Smooth muscle cell of bladder (primary cell): ENCODE results near the gene OR9Q1. TPM values are rescaled to one million over a fixed set of nuclear protein-coding genes. Genes with fewer than 3 reads are reported as not detected.

Experiments
- total RNA-seq: library from RNA; depleted of rRNA; stranded (reverse); fragments of >200 nt; gene quantifications from 2 replicates; pipeline ENCODE4 v1.2.3, GENCODE V29; 2014

Gene OR9Q1
- total RNA-seq: not detected in 2 replicates

GRCh38 chr11:58023435-58023931 lies at the start of gene OR9Q1:
TSS of gene OR9Q1 (plus strand) at chr11:58023881. CDS start at chr11:58179445, 155,564 bp downstream.

GRCh38 chr11:58030653-58031052 lies 7.0 kb downstream of the OR9Q1 start, which contains the start of gene OR6Q1:
TSS of gene OR6Q1 (plus strand) at chr11:58030953. CDS start at chr11:58030953, 0 bp downstream.

GRCh38 chr11:58125469-58125868 lies 101.8 kb downstream of the OR9Q1 start, which contains the start of gene OR9I1:
TSS of gene OR9I1 (minus strand) at chr11:58125530. CDS start at chr11:58119444, 6,086 bp downstream.

GRCh38 chr11:58188770-58189169 lies 165.1 kb downstream of the OR9Q1 start, which contains the start of gene OR9Q2:
TSS of gene OR9Q2 (plus strand) at chr11:58189070. CDS start at chr11:58190491, 1,421 bp downstream.

GRCh38 chr11:58204042-58204441 lies 180.4 kb downstream of the OR9Q1 start, which contains the start of gene OR1S2:
TSS of gene OR1S2 (minus strand) at chr11:58204142. CDS start at chr11:58204142, 0 bp downstream.

GRCh38 chr11:58212420-58212819 lies 188.7 kb downstream of the OR9Q1 start, which contains the start of gene OR1S1:
TSS of gene OR1S1 (plus strand) at chr11:58212720.

Other genes starting within 250 kb of the OR9Q1 start
- gene OR6Q1, start 7.1 kb downstream of the OR9Q1 start, total RNA-seq: not detected in 2 replicates
- gene OR9I1, start 101.6 kb downstream of the OR9Q1 start, total RNA-seq: not detected in 2 replicates
- gene OR9Q2, start 165.2 kb downstream of the OR9Q1 start, total RNA-seq: not detected in 2 replicates
- gene OR1S2, start 180.3 kb downstream of the OR9Q1 start, total RNA-seq: not detected in 2 replicates
- gene OR1S1, start 188.8 kb downstream of the OR9Q1 start, total RNA-seq: not detected in 2 replicates
- gene OR10Q1, start 205.0 kb downstream of the OR9Q1 start, total RNA-seq: not detected in 2 replicates
- gene OR10W1, start 244.4 kb downstream of the OR9Q1 start, total RNA-seq: not detected in 2 replicates